ENCODE results near the gene CASK.

CASK gene, protein sequence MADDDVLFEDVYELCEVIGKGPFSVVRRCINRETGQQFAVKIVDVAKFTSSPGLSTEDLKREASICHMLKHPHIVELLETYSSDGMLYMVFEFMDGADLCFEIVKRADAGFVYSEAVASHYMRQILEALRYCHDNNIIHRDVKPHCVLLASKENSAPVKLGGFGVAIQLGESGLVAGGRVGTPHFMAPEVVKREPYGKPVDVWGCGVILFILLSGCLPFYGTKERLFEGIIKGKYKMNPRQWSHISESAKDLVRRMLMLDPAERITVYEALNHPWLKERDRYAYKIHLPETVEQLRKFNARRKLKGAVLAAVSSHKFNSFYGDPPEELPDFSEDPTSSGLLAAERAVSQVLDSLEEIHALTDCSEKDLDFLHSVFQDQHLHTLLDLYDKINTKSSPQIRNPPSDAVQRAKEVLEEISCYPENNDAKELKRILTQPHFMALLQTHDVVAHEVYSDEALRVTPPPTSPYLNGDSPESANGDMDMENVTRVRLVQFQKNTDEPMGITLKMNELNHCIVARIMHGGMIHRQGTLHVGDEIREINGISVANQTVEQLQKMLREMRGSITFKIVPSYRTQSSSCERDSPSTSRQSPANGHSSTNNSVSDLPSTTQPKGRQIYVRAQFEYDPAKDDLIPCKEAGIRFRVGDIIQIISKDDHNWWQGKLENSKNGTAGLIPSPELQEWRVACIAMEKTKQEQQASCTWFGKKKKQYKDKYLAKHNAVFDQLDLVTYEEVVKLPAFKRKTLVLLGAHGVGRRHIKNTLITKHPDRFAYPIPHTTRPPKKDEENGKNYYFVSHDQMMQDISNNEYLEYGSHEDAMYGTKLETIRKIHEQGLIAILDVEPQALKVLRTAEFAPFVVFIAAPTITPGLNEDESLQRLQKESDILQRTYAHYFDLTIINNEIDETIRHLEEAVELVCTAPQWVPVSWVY

GRCh38 chrX:41923211-41923977 lies at the start of gene CASK:
Gene CASK (minus strand): TSS chrX:41923554. CDS start chrX:41922988, 566 bp downstream.
- DNase-seq: peak; percentile 86

GRCh38 chrX:41971346-41971745 lies 48.0 kb upstream of the CASK start:
- no peak for DNase-seq

GRCh38 chrX:41970419-41970818 lies 47.1 kb upstream of the CASK start:
- DNase-seq: no peak

DNA sequence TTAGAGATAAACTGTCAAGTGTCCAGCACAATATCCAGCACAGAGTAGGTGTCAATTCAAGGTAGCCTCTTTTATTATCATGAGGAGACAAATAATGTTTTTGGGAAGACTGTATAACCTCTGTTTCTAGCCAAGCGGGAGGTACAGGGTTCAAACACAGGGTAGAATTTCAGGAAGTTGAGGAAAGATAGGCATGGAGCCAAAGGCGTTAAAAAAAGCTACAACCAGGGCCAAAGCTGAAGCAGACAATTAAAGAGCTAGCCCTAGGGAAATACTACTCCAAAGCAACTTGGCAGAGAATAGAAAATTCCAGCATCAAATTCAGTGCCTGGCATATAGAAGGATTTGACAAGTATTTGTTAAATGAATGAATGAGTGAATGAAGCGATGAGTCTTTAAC lies 40.0 kb upstream of the CASK start:
- DNase-seq: no peak

- DNase-seq: no peak
Measured at GRCh38 chrX:41960142-41960541, 36.8 kb upstream of the CASK start.

- no peak for DNase-seq
Measured at GRCh38 chrX:41958861-41959260, 35.5 kb upstream of the CASK start.

GRCh38 chrX:41956027-41956426 lies 32.7 kb upstream of the CASK start:
- no peak for DNase-seq

GRCh38 chrX:41952102-41952501 lies 28.7 kb upstream of the CASK start:
- no peak for DNase-seq

GRCh38 chrX:41946989-41947612 lies 23.7 kb upstream of the CASK start:
- DNase-seq: no peak

DNA sequence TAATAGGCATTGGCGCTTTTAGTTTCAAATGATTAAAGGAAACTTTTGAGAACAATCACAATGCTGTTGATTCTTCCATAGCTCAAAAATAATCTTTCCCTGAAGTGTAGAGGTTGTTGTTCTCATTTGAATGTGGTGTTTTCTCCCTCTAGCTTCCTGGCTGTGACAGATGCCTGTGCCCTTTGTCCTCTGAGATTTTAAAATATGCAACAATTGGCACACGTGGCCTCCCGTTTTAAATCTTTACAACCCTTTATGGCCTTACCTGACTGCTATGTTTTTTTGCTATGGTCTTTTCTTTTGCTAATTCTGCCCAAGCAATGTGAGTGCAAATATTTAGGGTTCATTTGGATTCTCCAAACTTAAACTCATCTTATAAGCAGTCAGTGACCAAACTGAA lies 22.9 kb upstream of the CASK start:
- no peak for DNase-seq

GRCh38 chrX:41935832-41936231 lies 12.5 kb upstream of the CASK start:
- no peak for DNase-seq

DNA sequence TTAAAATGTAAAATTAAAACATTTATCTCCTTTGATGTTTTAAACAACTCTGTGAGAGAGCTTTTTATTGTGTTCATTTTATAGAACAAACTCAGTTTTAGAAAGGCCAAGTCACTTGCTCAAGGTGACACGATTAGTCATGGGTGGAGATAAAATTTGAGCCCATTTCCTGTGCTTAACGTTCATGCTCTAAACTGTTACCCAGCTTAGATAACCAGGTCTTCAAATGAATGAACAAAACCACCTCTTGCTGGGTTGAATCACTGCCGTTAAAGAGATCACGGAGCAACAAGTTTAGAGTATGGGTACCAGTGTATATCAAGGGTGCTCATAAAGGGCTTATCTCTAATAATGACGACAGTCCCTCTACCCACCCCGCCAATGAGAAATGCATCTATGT lies 10.2 kb upstream of the CASK start:
- DNase-seq: no peak

- no peak for DNase-seq
Measured at GRCh38 chrX:41932885-41933284, 9.5 kb upstream of the CASK start.

GRCh38 chrX:41931591-41931990 lies 8.2 kb upstream of the CASK start:
- no peak for DNase-seq

- peak; percentile 8 for DNase-seq
Measured at GRCh38 chrX:41923978-41924683, 777 bp upstream of the CASK start.

DNA sequence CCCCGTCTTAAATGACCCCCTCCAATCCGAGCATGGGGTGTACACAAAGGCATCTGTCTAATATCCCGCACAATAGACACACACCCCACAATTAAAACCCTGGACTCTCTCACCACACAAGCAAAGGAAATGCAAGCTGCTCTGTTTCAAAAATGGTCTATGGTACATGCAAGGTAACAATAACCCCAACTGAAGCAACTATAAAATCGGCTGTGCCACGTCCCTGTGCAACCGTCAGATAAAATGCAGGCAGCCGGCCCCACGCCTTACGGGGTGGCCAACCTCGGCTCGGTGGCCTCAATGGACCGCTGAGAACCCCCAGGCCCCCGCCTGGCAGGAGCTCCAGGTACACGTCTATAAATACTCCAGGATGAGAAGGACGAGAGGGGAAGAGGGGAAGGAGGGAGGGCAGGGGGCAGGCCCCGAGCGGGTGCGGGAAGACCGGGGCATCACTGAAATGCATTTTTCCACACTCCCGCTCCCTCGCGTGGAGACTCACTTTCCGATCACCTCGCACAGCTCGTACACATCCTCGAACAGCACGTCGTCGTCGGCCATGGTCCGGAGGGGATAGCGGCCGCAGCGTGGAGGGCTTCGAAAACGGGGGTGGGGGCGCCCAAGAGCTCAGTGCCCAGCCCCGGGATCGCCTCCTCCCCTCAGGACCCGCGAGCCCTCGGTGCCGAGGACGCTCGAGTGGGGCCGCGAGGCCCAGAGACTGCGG lies 763 bp downstream of the CASK start:
- DNase-seq: peak; percentile 9

DNA sequence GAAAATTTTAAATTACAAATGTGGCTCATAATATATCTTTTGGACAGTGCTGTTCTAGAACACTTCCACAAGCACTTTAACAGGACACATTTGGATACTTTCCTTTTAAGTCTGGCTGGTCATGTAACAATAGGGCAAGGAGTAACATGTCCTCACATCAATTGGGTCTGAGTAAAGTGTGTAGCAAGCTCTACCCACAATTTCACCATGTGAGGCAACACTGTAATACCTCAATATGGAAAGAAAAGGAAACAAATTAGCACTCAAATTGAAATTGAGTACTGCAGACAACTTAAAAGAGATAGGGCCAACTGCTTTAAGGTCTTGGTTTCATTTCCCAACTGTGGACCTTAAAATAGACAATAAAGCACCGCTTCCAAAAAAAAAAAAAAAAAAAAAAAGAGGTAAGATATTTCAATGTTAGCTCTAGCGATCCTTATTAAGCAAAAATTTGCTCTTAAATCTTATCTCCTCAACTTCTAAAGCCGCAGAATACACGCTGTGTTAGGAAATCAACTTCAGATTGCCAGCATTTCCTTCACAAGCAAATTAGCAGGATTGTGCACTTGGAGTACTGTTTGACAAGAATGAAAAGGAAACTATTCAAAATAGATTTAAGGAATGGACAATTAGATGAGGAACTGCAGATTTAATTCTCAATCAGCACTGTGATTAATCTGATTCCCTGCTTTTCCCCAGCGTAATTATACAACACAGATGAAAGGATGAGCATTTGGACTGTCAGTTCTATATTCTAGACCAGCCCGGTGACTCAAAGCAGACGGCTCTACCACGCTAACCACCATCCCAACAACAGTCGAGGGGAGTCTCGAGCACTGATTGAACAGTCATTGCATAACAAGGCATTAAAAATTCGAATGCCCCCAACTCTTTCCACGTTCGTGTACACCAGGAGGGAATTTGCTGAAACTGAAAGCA lies 1.6 kb downstream of the CASK start:
- DNase-seq: peak; percentile 9

DNA sequence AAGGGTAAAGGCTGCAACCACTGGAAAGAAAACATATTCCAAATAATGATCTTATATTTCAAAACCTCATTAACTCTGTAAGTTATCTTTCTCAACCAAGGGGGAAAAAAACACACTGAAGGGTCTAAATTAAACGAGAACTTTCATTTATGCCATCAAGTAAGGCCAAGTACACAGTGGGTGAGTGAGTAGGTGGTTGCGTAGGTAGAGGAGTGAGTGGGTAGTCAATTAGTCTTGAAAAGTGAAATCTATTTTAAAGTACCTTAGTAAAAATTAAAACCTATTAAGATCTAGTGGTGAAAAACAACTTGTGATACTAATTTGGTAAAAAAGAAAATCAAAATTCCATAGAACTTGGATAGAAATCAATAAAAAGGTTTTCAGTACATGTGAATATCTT lies 3.5 kb downstream of the CASK start:
- no peak for DNase-seq

GRCh38 chrX:41917517-41917916 lies 5.8 kb downstream of the CASK start:
- DNase-seq: no peak

GRCh38 chrX:41913476-41913875 lies 9.9 kb downstream of the CASK start:
- DNase-seq: no peak

All from activated effector memory CD4-positive, alpha-beta T cell treated with Interleukin-2 at 50 U/mL for 16 hours (primary cell).